Epithelial cell of esophagus (primary cell): ENCODE results near the gene SLC6A6.
A peak's percentile ranks its signal among the peaks of the same experiment; 100 is the strongest.

Experiments used
- DNase-seq: peaks from one replicate; pipeline ENCODE4 v3.0.0; 2010; ENCODE audit warnings: low read depth
- H3K4me3 ChIP-seq: 2 replicates; pipeline ENCODE4 v1.5.1; 2011; ENCODE audit warnings: mild to moderate bottlenecking, low read length, control low read depth
- CTCF ChIP-seq: IDR thresholded peaks from 2 replicates; pipeline ENCODE4 v1.5.1; 2011; ENCODE audit warnings: low read depth, mild to moderate bottlenecking, low read length, control low read depth, inconsistent platforms; ENCODE audit not compliant: insufficient read depth; ENCODE audit errors: missing control alignments

Gene SLC6A6

GRCh38 chr3:14457999-14458398 lies 55.6 kb downstream of the SLC6A6 start:
- no peak for DNase-seq
- no peak for TF ChIP-seq CTCF
- H3K4me3 ChIP-seq = no peak overlapping the region

GRCh38 chr3:14458434-14459275 lies 56.2 kb downstream of the SLC6A6 start:
- TF ChIP-seq CTCF = no peak
- peak; percentile 46 for DNase-seq
- H3K4me3 ChIP-seq = no peak overlapping the region

GRCh38 chr3:14459384-14459783 lies 57.0 kb downstream of the SLC6A6 start:
- no peak overlapping the region for H3K4me3 ChIP-seq
- no peak for DNase-seq
- no peak for TF ChIP-seq CTCF

- no peak overlapping the region for H3K4me3 ChIP-seq
- TF ChIP-seq CTCF = no peak
- DNase-seq = no peak
Observed at GRCh38 chr3:14459787-14460186, 57.4 kb downstream of the SLC6A6 start.

GRCh38 chr3:14460342-14461005 lies 58.1 kb downstream of the SLC6A6 start:
- DNase-seq = no peak
- no peak overlapping the region for H3K4me3 ChIP-seq
- no peak for TF ChIP-seq CTCF

- no peak overlapping the region for H3K4me3 ChIP-seq
- TF ChIP-seq CTCF = no peak
- no peak for DNase-seq
Observed at GRCh38 chr3:14461006-14461747, 58.8 kb downstream of the SLC6A6 start.
